DMS153 treated with DMSO at 0.1 percent for 48 hours (cell line): ENCODE data around the gene PGM3.

Source experiments
- DNase-seq: peaks from one replicate; lab custom pipeline; 2025; ENCODE audit not compliant: unreplicated experiment; lab: John Stamatoyannopoulos, UW

PGM3 gene

GRCh38 chr6:83119742-83120300 lies 73.2 kb downstream of the PGM3 start:
- no peak for DNase-seq

- DNase-seq: no peak
Measured at GRCh38 chr6:83117802-83118201, 75.3 kb downstream of the PGM3 start.
